Trophoblast cell (in vitro differentiated cells and primary cell): Measurements from ENCODE around the gene ROR1.

Source experiments
- DNase-seq, 2 donors: peaks; one replicate each; pipeline ENCODE4 v3.0.0-alpha.2; 2016
- H2AFZ ChIP-seq: 2 replicates; pipeline ENCODE4 v1.6.1; 2013; ENCODE audit warnings: low read length, moderate library complexity, mild to moderate bottlenecking; ENCODE audit not compliant: insufficient read depth, poor library complexity
- H2AK5ac ChIP-seq: 2 replicates; pipeline ENCODE4 v1.6.1; 2013; ENCODE audit warnings: mild to moderate bottlenecking, low read length
- H2BK120ac ChIP-seq: 2 replicates; pipeline ENCODE4 v1.6.1; 2013; ENCODE audit warnings: low read length, mild to moderate bottlenecking, moderate library complexity; ENCODE audit not compliant: insufficient read depth, poor library complexity
- H2BK12ac ChIP-seq: 2 replicates; pipeline ENCODE4 v1.6.1; 2013; ENCODE audit warnings: mild to moderate bottlenecking, low read length, moderate library complexity
- H2BK5ac ChIP-seq: 2 replicates; pipeline ENCODE4 v1.6.1; 2013; ENCODE audit warnings: low read length, low read depth, moderate library complexity, mild to moderate bottlenecking; ENCODE audit not compliant: poor library complexity
- H3K14ac ChIP-seq: 2 replicates; pipeline ENCODE4 v1.6.1; 2013; ENCODE audit warnings: mild to moderate bottlenecking, low read length
- H3K18ac ChIP-seq: 2 replicates; pipeline ENCODE4 v1.6.1; 2013; ENCODE audit warnings: mild to moderate bottlenecking, low read length
- H3K23ac ChIP-seq: 2 replicates; pipeline ENCODE4 v1.6.1; 2013; ENCODE audit warnings: low read length
- H3K27ac ChIP-seq: 2 replicates; pipeline ENCODE4 v1.5.1; 2013; ENCODE audit warnings: low read depth, mild to moderate bottlenecking, inconsistent platforms, low read length, moderate library complexity
- H3K27me3 ChIP-seq: 2 replicates; pipeline ENCODE4 v1.6.1; 2013; ENCODE audit warnings: inconsistent platforms, mild to moderate bottlenecking, low read length, moderate library complexity; ENCODE audit not compliant: insufficient read depth
- H3K36me3 ChIP-seq, 2 experiments: 1 replicate in 1 of 2; 2 replicates in 1 of 2; pipeline ENCODE4 v1.6.1; 2013; ENCODE audit warnings: low read length in 2 of 2, mild to moderate bottlenecking in 2 of 2, moderate library complexity in 1 of 2; ENCODE audit not compliant: insufficient read depth in 2 of 2, control insufficient read depth in 1 of 2
- H3K4ac ChIP-seq: 2 replicates; pipeline ENCODE4 v1.6.1; 2013; ENCODE audit warnings: low read depth, mild to moderate bottlenecking, low read length, moderate library complexity
- H3K4me1 ChIP-seq, 2 experiments: 1 replicate in 1 of 2; 2 replicates in 1 of 2; pipeline ENCODE4 v1.6.1; 2013; ENCODE audit warnings: low read length in 2 of 2, mild to moderate bottlenecking in 2 of 2, moderate library complexity in 1 of 2; ENCODE audit not compliant: insufficient read depth in 2 of 2, control insufficient read depth in 1 of 2
- H3K4me2 ChIP-seq: 2 replicates; pipeline ENCODE4 v1.6.1; 2013; ENCODE audit warnings: inconsistent platforms, mild to moderate bottlenecking, low read length, moderate library complexity
- H3K4me3 ChIP-seq: 2 replicates; pipeline ENCODE4 v1.5.1; 2013; ENCODE audit warnings: mild to moderate bottlenecking, low read depth, low read length, inconsistent platforms
- H3K79me1 ChIP-seq: one replicate; pipeline ENCODE4 v1.6.1; 2013; ENCODE audit warnings: low read length
- H3K79me2 ChIP-seq: 2 replicates; pipeline ENCODE4 v1.6.1; 2013; ENCODE audit warnings: low read length, mild to moderate bottlenecking; ENCODE audit not compliant: control insufficient read depth, insufficient read depth, poor library complexity
- H3K9ac ChIP-seq: 2 replicates; pipeline ENCODE4 v1.6.1; 2013; ENCODE audit warnings: mild to moderate bottlenecking, low read length
- H3K9me3 ChIP-seq: 2 replicates; pipeline ENCODE4 v1.6.1; 2013; ENCODE audit warnings: low read depth, mild to moderate bottlenecking, control low read depth, inconsistent platforms, low read length; ENCODE audit not compliant: insufficient read depth
- H4K12ac ChIP-seq: 2 replicates; pipeline ENCODE4 v1.6.1; 2013; ENCODE audit warnings: low read depth, mild to moderate bottlenecking, low read length, moderate library complexity
- H4K8ac ChIP-seq: 2 replicates; pipeline ENCODE4 v1.6.1; 2013; ENCODE audit warnings: low read depth, mild to moderate bottlenecking, low read length, moderate library complexity
- H4K91ac ChIP-seq: one replicate; pipeline ENCODE4 v1.6.1; 2013; ENCODE audit warnings: low read depth, mild to moderate bottlenecking, low read length, moderate library complexity
- WGBS: extraction: QIAGEN DNeasy Blood & Tissue Kit; methylation state at CpG from one replicate; pipeline ENCODE4 v1.1.7; 2013; ENCODE audit warnings: missing lambda C conversion rate; ENCODE audit not compliant: insufficient read length, insufficient coverage; ENCODE audit errors: extremely low coverage; 5-methylcytosine and 5-hydroxymethylcytosine counted together

ROR1 gene

GRCh38 chr1:63920154-63921117 is 146.6 kb downstream of the ROR1 start:
- Histone ChIP-seq H3K14ac (no peak overlapping the region), H3K4me1 (peaks cover 31 to 32% of the 10 kb centered on the region in 2 experiments), H2BK5ac (peak overlapping the region; percentile 96), H3K27ac (peak overlapping the region; percentile 96), H3K79me2 (peaks cover 12% of the 10 kb centered on the region), H4K8ac (no peak overlapping the region), H4K12ac (no peak overlapping the region), H2AFZ (no peak overlapping the region), H2AK5ac (no peak overlapping the region), H2BK120ac (peak overlapping the region; percentile 89), H3K9me3 (no peaks in the 10 kb centered on the region), H2BK12ac (no peak overlapping the region), H4K91ac (peak overlapping the region; percentile 93), H3K36me3 (no peaks in the 10 kb centered on the region), H3K18ac (no peak overlapping the region), H3K23ac (no peak overlapping the region), H3K4me2 (no peak overlapping the region), H3K27me3 (no peaks in the 10 kb centered on the region), H3K4ac (no peak overlapping the region), H3K79me1 (peaks cover 33% of the 10 kb centered on the region), H3K4me3 (no peak overlapping the region), H3K9ac (no peak overlapping the region)
- peak; percentile 96 for DNase-seq
- WGBS = no CpG with 5 or more reads among the region's 7 CpGs

GRCh38 chr1:63921359-63921758 is 147.5 kb downstream of the ROR1 start:
- Histone ChIP-seq H3K9me3 (no peaks in the 10 kb centered on the region), H2AK5ac (peak overlapping the region; percentile 80), H3K4me1 (peaks cover 31 to 32% of the 10 kb centered on the region in 2 experiments), H2BK12ac (peak overlapping the region; percentile 84), H3K9ac (no peak overlapping the region), H4K12ac (no peak overlapping the region), H3K23ac (no peak overlapping the region), H3K4me2 (no peak overlapping the region), H4K8ac (peak overlapping the region; percentile 87), H3K36me3 (no peaks in the 10 kb centered on the region), H2BK5ac (peak overlapping the region; percentile 96), H3K79me1 (peaks cover 33% of the 10 kb centered on the region), H3K27ac (peak overlapping the region; percentile 96), H3K79me2 (peaks cover 12% of the 10 kb centered on the region), H3K14ac (peak overlapping the region; percentile 67), H3K4me3 (no peak overlapping the region), H2BK120ac (peak overlapping the region; percentile 89), H3K27me3 (no peaks in the 10 kb centered on the region), H2AFZ (no peak overlapping the region), H3K4ac (peak overlapping the region; percentile 38), H3K18ac (peak overlapping the region; percentile 74), H4K91ac (peak overlapping the region; percentile 93)
- DNase-seq = peak; percentile 60 to 73
- WGBS = no CpG with 5 or more reads among the region's 5 CpGs

GRCh38 chr1:63921802-63922201 is 148.0 kb downstream of the ROR1 start:
- Histone ChIP-seq H2BK12ac (peak overlapping the region; percentile 68), H4K8ac (no peak overlapping the region), H3K4me3 (no peak overlapping the region), H3K27me3 (no peaks in the 10 kb centered on the region), H3K14ac (no peak overlapping the region), H3K9ac (no peak overlapping the region), H2AFZ (no peak overlapping the region), H3K18ac (no peak overlapping the region), H3K9me3 (no peaks in the 10 kb centered on the region), H3K79me1 (peaks cover 30% of the 10 kb centered on the region), H3K4me1 (peaks cover 27 to 28% of the 10 kb centered on the region in 2 experiments), H3K27ac (peak overlapping the region; percentile 55), H2BK120ac (peak overlapping the region; percentile 79), H2AK5ac (no peak overlapping the region), H3K4ac (no peak overlapping the region), H3K23ac (no peak overlapping the region), H2BK5ac (peak overlapping the region; percentile 73), H3K36me3 (no peaks in the 10 kb centered on the region), H3K4me2 (no peak overlapping the region), H4K12ac (no peak overlapping the region), H4K91ac (peak overlapping the region; percentile 93), H3K79me2 (peaks cover 12% of the 10 kb centered on the region)
- no peak for DNase-seq

- peaks cover 23% of the 10 kb centered on the region in 2 experiments for H3K4me1 ChIP-seq
- peak overlapping the region; percentile 57 for H2BK5ac ChIP-seq
- no peak overlapping the region for H3K9ac ChIP-seq
- peak overlapping the region; percentile 84 for H2AK5ac ChIP-seq
- H3K27ac ChIP-seq = no peak overlapping the region
- H3K27me3 ChIP-seq = no peaks in the 10 kb centered on the region
- H3K4me3 ChIP-seq = no peak overlapping the region
- peak overlapping the region; percentile 18 for H4K12ac ChIP-seq
- H4K91ac ChIP-seq = peak overlapping the region; percentile 45
- peak overlapping the region; percentile 72 for H3K18ac ChIP-seq
- no peak for DNase-seq
- no peaks in the 10 kb centered on the region for H3K9me3 ChIP-seq
- peaks cover 24% of the 10 kb centered on the region for H3K79me1 ChIP-seq
- no peak overlapping the region for H3K23ac ChIP-seq
- H3K79me2 ChIP-seq = peaks cover 9% of the 10 kb centered on the region
- H4K8ac ChIP-seq = peak overlapping the region; percentile 7
- no peak overlapping the region for H3K4me2 ChIP-seq
- no peaks in the 10 kb centered on the region for H3K36me3 ChIP-seq
- WGBS = no CpG with 5 or more reads among the region's 6 CpGs
- peak overlapping the region; percentile 67 for H3K4ac ChIP-seq
- peak overlapping the region; percentile 69 for H2BK120ac ChIP-seq
- peak overlapping the region; percentile 89 for H2BK12ac ChIP-seq
- H2AFZ ChIP-seq = no peak overlapping the region
- H3K14ac ChIP-seq = peak overlapping the region; percentile 79
These were observed 149.0 kb downstream of the ROR1 start for GRCh38 chr1:63922848-63923247.
